ENCODE measurements around the gene ZFP36L1.

The ZFP36L1 gene

GRCh38 chr14:68817506-68818212, 24.8 kb upstream of the ZFP36L1 start:
- FAIRE-seq (no peak), DNase-seq (ENCODE audit: insufficient read length, low spot score) (no peak)
- TF ChIP-seq PAX5 (IDR thresholded peaks at IDR 0.05; ENCODE audit: insufficient read depth, low read length, severe bottlenecking) = no peak
- no peak for TF ChIP-seq SPI1 (IDR thresholded peaks at IDR 0.05; ENCODE audit: low read depth, low read length)
- TF ChIP-seq TAF1 (IDR thresholded peaks at IDR 0.05; ENCODE audit: low read depth, low read length) = no peak
- no peak for TF ChIP-seq POLR2A (IDR thresholded peaks at IDR 0.05; ENCODE audit: low read depth, low read length)
- no peak for TF ChIP-seq POLR2AphosphoS5 (IDR thresholded peaks at IDR 0.05; ENCODE audit: low read depth, low read length)
- no peak for TF ChIP-seq POU2F2 (IDR thresholded peaks at IDR 0.05; ENCODE audit: low read depth, low read length)

GRCh38 chr14:68816943-68817430, 24.1 kb upstream of the ZFP36L1 start:
- TF ChIP-seq TAF1 (IDR thresholded peaks at IDR 0.05; ENCODE audit: low read depth, low read length) (no peak), POU2F2 (IDR thresholded peaks at IDR 0.05; ENCODE audit: low read depth, low read length) (no peak), SPI1 (IDR thresholded peaks at IDR 0.05; ENCODE audit: low read depth, low read length) (no peak), POLR2A (IDR thresholded peaks at IDR 0.05; ENCODE audit: low read depth, low read length) (no peak), PAX5 (IDR thresholded peaks at IDR 0.05; ENCODE audit: insufficient read depth, low read length, severe bottlenecking) (no peak), POLR2AphosphoS5 (IDR thresholded peaks at IDR 0.05; ENCODE audit: low read depth, low read length) (no peak)
- DNase-seq (ENCODE audit: insufficient read length, low spot score) = no peak
- FAIRE-seq = no peak

GRCh38 chr14:68816183-68816942, 23.5 kb upstream of the ZFP36L1 start:
- no peak for TF ChIP-seq SPI1 (IDR thresholded peaks at IDR 0.05; ENCODE audit: low read depth, low read length)
- TF ChIP-seq TAF1 (IDR thresholded peaks at IDR 0.05; ENCODE audit: low read depth, low read length) = peak; percentile 61
- peak; percentile 41; the same call in 1 of the 2 replicates for TF ChIP-seq POLR2A (IDR thresholded peaks at IDR 0.05; ENCODE audit: low read depth, low read length)
- 0 out of 2 replicates have a peak, but pooled peaks have one; percentile 51 for TF ChIP-seq POLR2AphosphoS5 (IDR thresholded peaks at IDR 0.05; ENCODE audit: low read depth, low read length)
- no peak for TF ChIP-seq PAX5 (IDR thresholded peaks at IDR 0.05; ENCODE audit: insufficient read depth, low read length, severe bottlenecking)
- TF ChIP-seq POU2F2 (IDR thresholded peaks at IDR 0.05; ENCODE audit: low read depth, low read length) = peak; percentile 61
- FAIRE-seq (peak; percentile 96), DNase-seq (ENCODE audit: insufficient read length, low spot score) (peak; percentile 93)

GRCh38 chr14:68815298-68816182, 22.7 kb upstream of the ZFP36L1 start:
- peak; percentile 41 for FAIRE-seq
- no peak for TF ChIP-seq SPI1 (IDR thresholded peaks at IDR 0.05; ENCODE audit: low read depth, low read length)
- TF ChIP-seq POU2F2 (IDR thresholded peaks at IDR 0.05; ENCODE audit: low read depth, low read length) = no peak
- no peak for TF ChIP-seq TAF1 (IDR thresholded peaks at IDR 0.05; ENCODE audit: low read depth, low read length)
- no peak for TF ChIP-seq PAX5 (IDR thresholded peaks at IDR 0.05; ENCODE audit: insufficient read depth, low read length, severe bottlenecking)
- TF ChIP-seq POLR2AphosphoS5 (IDR thresholded peaks at IDR 0.05; ENCODE audit: low read depth, low read length) = peak; percentile 71
- peak; percentile 53 for TF ChIP-seq POLR2A (IDR thresholded peaks at IDR 0.05; ENCODE audit: low read depth, low read length)
- no peak for DNase-seq (ENCODE audit: insufficient read length, low spot score)

- FAIRE-seq = peak; percentile 60
- TF ChIP-seq POU2F2 (IDR thresholded peaks at IDR 0.05; ENCODE audit: low read depth, low read length) (peak; percentile 57; the same call in 1 of the 2 replicates), POLR2AphosphoS5 (IDR thresholded peaks at IDR 0.05; ENCODE audit: low read depth, low read length) (no peak), SPI1 (IDR thresholded peaks at IDR 0.05; ENCODE audit: low read depth, low read length) (peak; percentile 80)
- DNase-seq (ENCODE audit: insufficient read length, low spot score) = no peak
These were observed 21.9 kb upstream of the ZFP36L1 start for GRCh38 chr14:68814539-68815297.

GRCh38 chr14:68814238-68814538, 21.3 kb upstream of the ZFP36L1 start:
- DNase-seq (ENCODE audit: insufficient read length, low spot score) = no peak
- FAIRE-seq = no peak
- TF ChIP-seq POU2F2 (IDR thresholded peaks at IDR 0.05; ENCODE audit: low read depth, low read length) = no peak
- TF ChIP-seq SPI1 (IDR thresholded peaks at IDR 0.05; ENCODE audit: low read depth, low read length) = no peak
- TF ChIP-seq POLR2A (IDR thresholded peaks at IDR 0.05; ENCODE audit: low read depth, low read length) = no peak
- TF ChIP-seq POLR2AphosphoS5 (IDR thresholded peaks at IDR 0.05; ENCODE audit: low read depth, low read length) = no peak
- no peak for TF ChIP-seq PAX5 (IDR thresholded peaks at IDR 0.05; ENCODE audit: insufficient read depth, low read length, severe bottlenecking)
- no peak for TF ChIP-seq TAF1 (IDR thresholded peaks at IDR 0.05; ENCODE audit: low read depth, low read length)

- FAIRE-seq (peak; percentile 43), DNase-seq (ENCODE audit: insufficient read length, low spot score) (no peak)
- TF ChIP-seq PAX5 (IDR thresholded peaks at IDR 0.05; ENCODE audit: insufficient read depth, low read length, severe bottlenecking) (no peak), SPI1 (IDR thresholded peaks at IDR 0.05; ENCODE audit: low read depth, low read length) (no peak), POU2F2 (IDR thresholded peaks at IDR 0.05; ENCODE audit: low read depth, low read length) (no peak), TAF1 (IDR thresholded peaks at IDR 0.05; ENCODE audit: low read depth, low read length) (no peak), POLR2AphosphoS5 (IDR thresholded peaks at IDR 0.05; ENCODE audit: low read depth, low read length) (no peak), POLR2A (IDR thresholded peaks at IDR 0.05; ENCODE audit: low read depth, low read length) (no peak)
These were observed 20.5 kb upstream of the ZFP36L1 start for GRCh38 chr14:68813318-68813838.

- FAIRE-seq = no peak
- no peak for TF ChIP-seq PAX5 (IDR thresholded peaks at IDR 0.05; ENCODE audit: insufficient read depth, low read length, severe bottlenecking)
- no peak for TF ChIP-seq POLR2AphosphoS5 (IDR thresholded peaks at IDR 0.05; ENCODE audit: low read depth, low read length)
- TF ChIP-seq TAF1 (IDR thresholded peaks at IDR 0.05; ENCODE audit: low read depth, low read length) = no peak
- TF ChIP-seq POU2F2 (IDR thresholded peaks at IDR 0.05; ENCODE audit: low read depth, low read length) = no peak
- TF ChIP-seq SPI1 (IDR thresholded peaks at IDR 0.05; ENCODE audit: low read depth, low read length) = no peak
- no peak for TF ChIP-seq POLR2A (IDR thresholded peaks at IDR 0.05; ENCODE audit: low read depth, low read length)
These were observed 18.3 kb upstream of the ZFP36L1 start for GRCh38 chr14:68811171-68811570.

More at GRCh38 chr14:68811171-68811570, 18.3 kb upstream of the ZFP36L1 start:
- DNase-seq (ENCODE audit: insufficient read length, low spot score) = no peak
